ENCODE results near the gene BMPR1B.

Gene BMPR1B

DNA sequence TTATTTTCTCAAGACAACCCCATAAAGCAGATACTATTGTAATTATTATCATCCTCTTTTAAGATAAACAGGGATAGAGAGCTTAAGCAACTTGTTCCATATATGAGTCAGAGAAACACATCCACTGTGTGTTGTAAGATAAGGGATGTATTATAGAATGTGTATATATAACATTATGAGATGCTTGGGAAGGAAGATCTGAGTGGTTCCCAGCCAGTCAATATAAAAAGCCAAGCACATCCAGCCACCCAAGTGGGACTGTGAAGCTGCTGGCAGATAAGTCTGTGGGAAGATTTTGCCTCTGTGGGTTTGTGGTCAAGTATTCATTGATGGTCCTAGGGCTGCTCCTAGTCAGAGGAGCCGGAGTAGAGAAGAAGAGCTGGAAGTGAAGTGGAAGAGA is 16.5 kb upstream of the BMPR1B start:
- TF ChIP-seq, protein P1, sequence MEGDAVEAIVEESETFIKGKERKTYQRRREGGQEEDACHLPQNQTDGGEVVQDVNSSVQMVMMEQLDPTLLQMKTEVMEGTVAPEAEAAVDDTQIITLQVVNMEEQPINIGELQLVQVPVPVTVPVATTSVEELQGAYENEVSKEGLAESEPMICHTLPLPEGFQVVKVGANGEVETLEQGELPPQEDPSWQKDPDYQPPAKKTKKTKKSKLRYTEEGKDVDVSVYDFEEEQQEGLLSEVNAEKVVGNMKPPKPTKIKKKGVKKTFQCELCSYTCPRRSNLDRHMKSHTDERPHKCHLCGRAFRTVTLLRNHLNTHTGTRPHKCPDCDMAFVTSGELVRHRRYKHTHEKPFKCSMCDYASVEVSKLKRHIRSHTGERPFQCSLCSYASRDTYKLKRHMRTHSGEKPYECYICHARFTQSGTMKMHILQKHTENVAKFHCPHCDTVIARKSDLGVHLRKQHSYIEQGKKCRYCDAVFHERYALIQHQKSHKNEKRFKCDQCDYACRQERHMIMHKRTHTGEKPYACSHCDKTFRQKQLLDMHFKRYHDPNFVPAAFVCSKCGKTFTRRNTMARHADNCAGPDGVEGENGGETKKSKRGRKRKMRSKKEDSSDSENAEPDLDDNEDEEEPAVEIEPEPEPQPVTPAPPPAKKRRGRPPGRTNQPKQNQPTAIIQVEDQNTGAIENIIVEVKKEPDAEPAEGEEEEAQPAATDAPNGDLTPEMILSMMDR (IDR thresholded peaks at IDR 0.05; ENCODE audit: low read length) = no peak
- no peak for TF ChIP-seq EZH2phosphoT487 (IDR thresholded peaks at IDR 0.05; ENCODE audit: low read length)
- TF ChIP-seq EZH2 (optimal IDR thresholded peaks at IDR 0.05; ENCODE audit: low read depth, low read length) = no peak

DNA sequence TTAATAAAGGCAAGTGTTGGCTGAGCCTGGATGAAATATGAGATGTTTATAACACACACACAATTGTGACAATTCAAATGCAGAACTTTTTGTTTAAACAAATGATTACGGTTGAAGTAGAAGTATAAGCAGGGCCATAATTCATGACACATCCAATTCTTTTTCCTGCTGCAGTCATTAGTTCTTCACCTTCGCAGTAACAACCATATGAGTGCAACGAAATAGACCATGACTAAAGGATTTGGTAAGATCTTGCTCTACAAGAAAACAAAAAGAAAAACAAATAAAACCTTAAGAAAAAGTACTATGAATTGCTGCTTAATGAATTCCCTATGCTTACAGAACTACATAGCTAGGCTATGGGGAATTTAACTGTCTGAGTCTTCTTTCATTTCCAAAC is 13.9 kb upstream of the BMPR1B start:
- H3K79me2 ChIP-seq (ENCODE audit: low read length) = no peaks in the 10 kb centered on the region
- no peaks in the 10 kb centered on the region for H3K27me3 ChIP-seq (replicated peaks; ENCODE audit: insufficient read depth, low read length)
- H3K9me3 ChIP-seq (replicated peaks; ENCODE audit: insufficient read depth, low read length) = no peaks in the 10 kb centered on the region
- H3F3A ChIP-seq (ENCODE audit: insufficient read depth, low read length) = no peaks in the 10 kb centered on the region
- no peaks in the 10 kb centered on the region for H4K20me1 ChIP-seq (ENCODE audit: insufficient read depth, low read length)
- H3K4me2 ChIP-seq (ENCODE audit: low read depth, low read length) = no peak overlapping the region
- H3K9ac ChIP-seq (ENCODE audit: low read length) = no peak overlapping the region
- no peaks in the 10 kb centered on the region for H3K4me1 ChIP-seq (ENCODE audit: low read length)
- H3K36me3 ChIP-seq (replicated peaks; ENCODE audit: insufficient read depth, low read length) = no peaks in the 10 kb centered on the region
- no peaks in the 10 kb centered on the region for H3K9me2 ChIP-seq (replicated peaks; ENCODE audit: insufficient read depth, low read length)
- H3K4me3 ChIP-seq (ENCODE audit: low read length) = no peak overlapping the region
- DNase-seq = no peak
- H3K27ac ChIP-seq (ENCODE audit: low read length) = no peak overlapping the region
- TF ChIP-seq EZH2 (optimal IDR thresholded peaks at IDR 0.05; ENCODE audit: low read depth, low read length) (no peak), EZH2phosphoT487 (IDR thresholded peaks at IDR 0.05; ENCODE audit: low read length) (no peak)
- TF ChIP-seq, protein P1 (IDR thresholded peaks at IDR 0.05; ENCODE audit: low read length) = no peak
- no peak overlapping the region for H2AFZ ChIP-seq (ENCODE audit: low read length)

More for the DNA sequence above, 16.5 kb upstream of the BMPR1B start:
- Histone ChIP-seq H3K4me1 (ENCODE audit: low read length) (no peaks in the 10 kb centered on the region), H3K9me3 (replicated peaks; ENCODE audit: insufficient read depth, low read length) (no peaks in the 10 kb centered on the region), H3K27me3 (replicated peaks; ENCODE audit: insufficient read depth, low read length) (no peaks in the 10 kb centered on the region), H4K20me1 (ENCODE audit: insufficient read depth, low read length) (no peaks in the 10 kb centered on the region), H3F3A (ENCODE audit: insufficient read depth, low read length) (no peaks in the 10 kb centered on the region), H3K36me3 (replicated peaks; ENCODE audit: insufficient read depth, low read length) (no peaks in the 10 kb centered on the region), H3K4me2 (ENCODE audit: low read depth, low read length) (no peak overlapping the region), H3K9me2 (replicated peaks; ENCODE audit: insufficient read depth, low read length) (no peaks in the 10 kb centered on the region), H3K9ac (ENCODE audit: low read length) (no peak overlapping the region), H3K27ac (ENCODE audit: low read length) (no peak overlapping the region), H2AFZ (ENCODE audit: low read length) (no peak overlapping the region), H3K79me2 (ENCODE audit: low read length) (no peaks in the 10 kb centered on the region), H3K4me3 (ENCODE audit: low read length) (no peak overlapping the region)
- no peak for DNase-seq

DNA sequence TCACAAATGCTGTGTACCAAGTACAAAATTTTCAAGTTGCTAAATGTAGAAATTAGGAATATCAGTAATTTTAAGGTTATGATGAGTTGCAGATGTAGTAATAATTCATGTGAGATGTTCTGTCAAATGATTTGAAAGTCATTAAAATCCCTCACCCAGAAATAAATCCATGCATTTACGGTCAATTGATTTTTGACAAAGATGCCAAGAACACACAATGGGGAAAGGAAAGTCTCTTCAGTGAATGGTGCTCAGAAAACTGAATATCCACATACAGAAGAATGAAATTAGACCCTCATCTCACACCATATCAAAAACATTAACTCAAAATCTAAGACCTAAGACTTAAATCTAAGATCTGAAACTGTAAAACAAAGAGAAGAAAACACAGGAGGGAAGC is 12.9 kb upstream of the BMPR1B start:
- Histone ChIP-seq H3K27ac (ENCODE audit: low read length) (no peak overlapping the region), H3K79me2 (ENCODE audit: low read length) (no peaks in the 10 kb centered on the region), H3F3A (ENCODE audit: insufficient read depth, low read length) (no peaks in the 10 kb centered on the region), H3K9me2 (replicated peaks; ENCODE audit: insufficient read depth, low read length) (no peaks in the 10 kb centered on the region), H2AFZ (ENCODE audit: low read length) (no peak overlapping the region), H3K4me3 (ENCODE audit: low read length) (no peak overlapping the region), H3K9ac (ENCODE audit: low read length) (no peak overlapping the region), H3K36me3 (replicated peaks; ENCODE audit: insufficient read depth, low read length) (no peaks in the 10 kb centered on the region), H4K20me1 (ENCODE audit: insufficient read depth, low read length) (no peaks in the 10 kb centered on the region), H3K27me3 (replicated peaks; ENCODE audit: insufficient read depth, low read length) (no peaks in the 10 kb centered on the region), H3K4me2 (ENCODE audit: low read depth, low read length) (no peak overlapping the region), H3K4me1 (ENCODE audit: low read length) (no peaks in the 10 kb centered on the region), H3K9me3 (replicated peaks; ENCODE audit: insufficient read depth, low read length) (no peaks in the 10 kb centered on the region)
- no peak for TF ChIP-seq EZH2phosphoT487 (IDR thresholded peaks at IDR 0.05; ENCODE audit: low read length)
- no peak for TF ChIP-seq EZH2 (optimal IDR thresholded peaks at IDR 0.05; ENCODE audit: low read depth, low read length)
- TF ChIP-seq, protein P1 (IDR thresholded peaks at IDR 0.05; ENCODE audit: low read length) = no peak
- no peak for DNase-seq

All from MM.1S (cell line).